ENCODE data around the gene EXT2. TPM values are rescaled to one million over a fixed set of nuclear protein-coding genes. Genes with fewer than 3 reads are reported as not detected.
A peak's percentile ranks its signal among the peaks of the same experiment; 100 is the strongest.

EXT2 gene
- polyA plus RNA-seq, 5 donors, result 72.8 to 79.9 (median 75.4) TPM

DNA sequence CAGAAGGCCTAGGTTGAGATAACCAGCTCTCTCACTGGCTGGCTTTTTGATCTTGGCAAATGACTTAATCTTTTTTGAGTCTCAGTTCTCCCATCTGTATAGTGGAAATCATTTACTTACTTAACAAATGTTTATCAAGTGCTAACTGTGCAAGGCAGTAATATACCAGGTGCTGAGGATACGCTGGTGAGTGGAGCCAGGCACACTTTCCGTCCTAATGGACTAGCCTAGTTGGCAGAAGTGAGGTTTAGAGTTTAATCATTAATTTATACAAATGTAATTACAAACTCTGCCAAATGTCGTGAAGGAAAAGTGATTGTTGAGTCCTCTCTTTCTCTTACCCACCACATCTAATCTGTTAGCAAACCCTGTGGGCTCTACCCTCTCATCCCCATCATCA is 33.3 kb downstream of the EXT2 start:
- DNase-seq, result no peak

DNA sequence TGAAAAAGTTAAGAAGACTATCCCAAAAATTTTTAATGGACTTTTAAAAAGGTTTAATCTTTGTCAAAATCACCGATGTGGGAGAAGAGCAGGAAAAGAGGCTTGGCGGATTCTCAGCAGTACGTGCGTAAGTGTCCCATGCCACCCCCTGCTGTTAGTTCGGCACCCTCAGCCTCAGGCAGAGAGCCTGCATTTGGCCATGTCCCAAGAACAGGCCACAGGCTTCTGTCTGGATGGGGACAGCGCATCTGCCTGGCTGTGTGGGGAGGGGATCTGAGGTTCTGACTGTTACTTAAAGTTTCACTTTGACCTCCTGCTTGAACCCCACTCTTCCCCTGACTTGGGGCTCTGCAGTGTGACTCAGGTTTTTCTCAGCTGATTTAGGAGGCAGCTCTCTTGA is 35.3 kb downstream of the EXT2 start:
- no peak for DNase-seq

DNA sequence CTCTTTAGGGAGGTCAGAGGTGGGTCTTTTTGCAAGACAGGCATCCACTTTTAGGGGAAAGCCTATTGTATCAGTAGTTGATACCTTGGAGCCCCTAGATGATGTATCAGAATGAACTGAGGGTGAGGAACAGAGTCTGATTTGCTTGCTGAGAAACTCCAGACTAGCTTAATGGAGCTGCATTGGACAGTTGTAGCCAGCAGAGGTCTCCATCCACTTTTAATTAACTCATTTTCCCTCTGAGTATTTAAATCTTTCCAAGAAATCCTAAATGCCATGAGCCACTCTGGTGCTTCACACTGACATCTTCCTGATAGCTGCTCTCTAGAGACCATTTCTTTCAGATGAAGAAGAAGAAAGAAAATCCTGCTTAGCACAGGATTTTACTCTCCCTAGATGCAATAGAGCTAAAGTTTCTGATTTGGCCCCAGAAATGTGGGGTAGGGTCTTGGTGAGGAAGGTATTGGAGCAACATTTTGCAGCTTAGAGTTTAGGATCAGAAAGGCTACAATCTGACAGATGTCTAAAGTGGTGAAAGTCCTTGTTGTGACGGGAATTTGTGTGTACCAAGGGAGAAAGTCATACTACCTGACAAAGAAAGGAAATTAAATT is 38.0 kb downstream of the EXT2 start:
- DNase-seq, result peak; percentile 15 to 35

DNA sequence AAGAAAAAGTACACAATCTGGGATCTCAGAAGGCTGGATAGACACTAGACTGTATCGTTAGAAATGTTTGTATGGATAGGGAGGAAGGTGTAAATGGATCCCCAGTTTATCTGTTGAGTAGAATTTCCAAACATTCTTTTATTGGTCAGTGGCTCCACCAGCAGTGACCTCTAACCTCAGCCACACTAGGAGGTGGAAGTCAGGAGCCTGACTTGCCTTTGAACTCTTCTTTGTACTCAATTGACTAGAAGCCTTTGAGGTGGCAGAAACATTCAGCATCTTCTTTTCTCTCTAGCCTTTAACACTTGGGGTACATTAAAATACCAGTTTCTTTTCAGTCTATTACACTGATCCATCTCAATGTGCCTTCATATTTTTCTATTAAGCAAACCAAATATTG is 39.1 kb downstream of the EXT2 start:
- DNase-seq, result no peak

DNA sequence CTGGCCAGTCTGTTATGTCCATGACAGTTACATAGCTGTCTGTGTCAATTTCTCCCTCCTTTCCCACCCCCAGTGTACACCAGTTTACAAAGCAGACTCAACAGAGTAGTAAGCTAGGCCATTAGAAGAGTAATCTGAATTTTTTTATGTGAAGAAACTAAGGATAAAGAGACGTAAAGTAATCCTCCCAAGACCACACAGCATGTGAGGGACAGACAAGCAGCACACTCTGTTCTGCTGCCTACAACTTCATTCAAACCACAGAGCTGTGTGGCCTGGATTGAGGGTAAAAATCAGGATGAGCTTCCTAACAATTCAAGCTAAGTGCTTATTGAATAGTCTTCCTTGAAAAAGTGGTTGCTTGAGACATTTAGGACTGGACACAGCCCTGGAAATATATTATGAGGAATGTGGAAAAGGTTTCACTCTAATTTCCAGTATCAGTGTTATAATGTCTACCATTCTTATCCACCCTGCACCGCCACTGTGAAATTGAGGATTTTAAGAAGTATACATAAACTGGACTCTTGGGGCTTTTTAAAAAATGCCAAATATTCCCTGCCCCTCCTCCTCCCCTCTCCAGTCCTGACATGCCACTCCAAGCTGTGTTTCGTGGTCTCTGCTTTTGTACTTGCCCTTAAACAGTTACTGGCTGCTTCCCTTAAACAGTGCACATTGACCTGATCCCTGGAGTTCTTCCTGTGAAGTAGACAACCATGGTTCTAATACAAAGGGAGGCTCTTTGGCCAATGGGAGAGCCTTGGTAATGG is 40.9 kb downstream of the EXT2 start:
- DNase-seq, result no peak

DNA sequence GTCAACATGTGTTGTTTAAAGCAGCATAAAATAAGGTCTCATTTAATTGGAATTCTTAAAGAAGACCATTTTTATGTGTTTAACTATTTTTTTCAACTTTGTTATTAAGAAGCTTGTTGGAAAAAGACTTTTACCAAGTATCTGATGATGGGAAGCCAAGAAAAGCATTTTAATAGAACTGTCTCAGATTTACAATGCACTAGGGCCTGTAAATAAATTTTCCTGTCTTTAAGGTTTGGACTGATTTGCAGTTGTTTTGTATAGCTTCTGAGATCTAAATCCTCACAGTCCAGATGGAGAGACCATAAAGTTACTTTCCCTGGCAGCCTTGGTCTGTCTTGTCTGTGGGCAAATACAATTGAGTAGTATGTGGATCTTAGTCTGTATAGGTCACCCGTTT is 41.6 kb downstream of the EXT2 start:
- DNase-seq, result no peak

DNA sequence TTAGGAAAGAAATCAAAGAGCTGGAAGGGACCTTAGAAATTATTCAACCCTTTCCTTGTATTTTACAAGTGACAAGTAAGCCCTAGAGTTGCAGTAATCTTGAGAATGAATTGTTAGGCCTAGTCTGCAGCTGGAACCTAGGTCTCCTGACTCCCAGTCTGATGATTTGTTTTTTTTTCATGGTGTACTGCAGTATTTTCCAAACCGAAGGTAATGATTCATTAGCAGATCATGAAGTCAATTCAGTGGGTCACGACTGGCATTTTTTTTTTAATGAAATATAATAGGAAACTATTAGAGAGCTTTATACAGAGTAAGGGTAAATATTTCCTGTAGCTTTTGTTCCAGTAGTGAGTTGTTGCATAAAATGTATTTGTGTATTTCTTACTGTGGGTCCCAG is 42.8 kb downstream of the EXT2 start:
- no peak for DNase-seq

DNA sequence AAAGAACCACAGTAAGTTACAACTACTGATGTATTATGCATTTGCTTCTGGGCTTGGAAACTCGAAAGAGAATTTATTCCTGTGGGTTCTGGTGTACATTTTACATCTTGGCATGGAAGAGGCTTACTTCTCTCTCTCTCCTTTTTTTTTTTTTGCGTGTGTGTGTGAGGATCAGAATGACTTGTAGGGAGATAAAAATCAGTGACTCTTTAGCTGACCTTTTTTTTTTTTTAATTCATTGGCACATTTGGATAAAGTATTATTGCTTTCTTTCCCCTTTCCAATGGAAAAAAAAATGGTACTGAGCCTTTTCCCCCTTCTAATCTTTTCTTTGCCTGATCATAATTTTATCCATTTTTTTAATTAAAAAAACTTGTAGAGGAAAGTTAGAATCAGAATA is 43.5 kb downstream of the EXT2 start:
- no peak for DNase-seq

DNA sequence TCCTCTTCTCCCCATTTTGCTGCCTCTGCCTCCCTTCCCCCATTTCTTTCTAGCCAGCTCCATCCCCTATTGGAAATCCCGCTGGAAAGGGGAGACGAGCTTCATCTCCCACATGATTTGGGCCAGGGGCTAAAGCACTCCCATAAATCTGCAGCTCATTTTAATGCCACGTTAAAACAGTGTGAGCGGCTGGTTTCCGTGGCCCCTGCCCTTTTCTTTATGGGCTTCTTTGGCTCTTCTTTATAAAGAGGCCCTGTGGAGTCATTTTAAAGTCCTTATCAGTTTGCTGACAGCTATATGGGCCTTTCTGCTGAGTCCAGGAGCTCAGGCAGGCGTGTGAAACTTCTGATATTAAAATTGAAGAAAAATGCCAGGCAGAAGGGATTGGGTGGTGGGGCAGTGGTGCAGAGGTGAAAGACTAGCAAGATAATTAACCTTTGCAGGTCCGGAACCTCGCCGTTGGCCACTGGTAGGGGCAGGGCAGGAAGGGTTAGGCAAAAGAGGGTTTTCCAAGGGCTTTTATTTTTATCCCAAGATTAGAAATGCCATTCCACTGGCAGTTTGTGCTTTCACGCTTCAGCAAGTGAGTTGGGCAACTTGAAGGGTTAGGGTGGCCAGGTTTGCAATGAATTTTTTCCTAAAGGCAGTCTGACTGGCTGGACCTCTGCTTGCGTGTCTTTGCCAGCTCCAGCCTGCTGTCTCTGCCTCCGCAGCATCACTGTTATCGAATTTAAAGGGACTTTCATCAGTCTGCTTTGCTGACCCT is 44.3 kb downstream of the EXT2 start:
- no peak for DNase-seq

DNA sequence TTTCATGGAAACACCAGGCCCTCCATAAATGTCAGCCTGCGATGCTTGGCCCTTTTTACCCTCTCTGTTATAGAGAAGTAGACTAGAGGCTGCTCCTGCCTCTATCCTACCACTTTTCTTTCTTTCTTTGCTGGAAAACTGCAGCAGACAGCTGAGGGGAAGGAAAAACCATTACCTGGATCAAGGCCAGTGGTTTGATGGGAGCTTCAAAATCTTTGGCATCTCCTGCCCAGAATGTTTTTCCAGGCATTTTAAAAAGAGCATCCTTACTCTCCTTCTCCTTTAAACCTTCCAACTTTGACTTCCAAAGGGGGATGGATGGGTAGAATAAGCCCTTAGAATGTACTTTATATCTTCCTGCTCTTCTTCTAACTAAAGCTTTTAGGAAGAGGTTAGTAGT is 44.9 kb downstream of the EXT2 start:
- no peak for DNase-seq

DNA sequence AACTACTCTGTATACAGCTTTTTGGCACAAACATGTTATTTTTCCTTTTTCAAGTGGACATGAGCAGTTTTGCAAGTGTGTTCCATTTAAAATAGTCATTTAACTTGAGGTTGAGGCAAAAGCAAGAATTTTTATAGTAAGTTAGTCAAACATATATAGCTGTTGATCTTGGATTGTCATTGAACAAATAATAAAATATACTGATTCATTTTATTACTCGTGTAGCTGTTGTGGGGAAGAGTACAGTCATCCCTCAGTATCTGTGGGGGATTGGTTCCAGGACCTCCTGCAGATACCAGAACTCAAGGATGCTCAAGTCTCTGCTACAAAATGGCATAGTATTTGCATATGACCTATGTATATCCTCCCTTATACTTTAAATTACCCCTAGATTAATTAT is 45.3 kb downstream of the EXT2 start:
- DNase-seq, result no peak

DNA sequence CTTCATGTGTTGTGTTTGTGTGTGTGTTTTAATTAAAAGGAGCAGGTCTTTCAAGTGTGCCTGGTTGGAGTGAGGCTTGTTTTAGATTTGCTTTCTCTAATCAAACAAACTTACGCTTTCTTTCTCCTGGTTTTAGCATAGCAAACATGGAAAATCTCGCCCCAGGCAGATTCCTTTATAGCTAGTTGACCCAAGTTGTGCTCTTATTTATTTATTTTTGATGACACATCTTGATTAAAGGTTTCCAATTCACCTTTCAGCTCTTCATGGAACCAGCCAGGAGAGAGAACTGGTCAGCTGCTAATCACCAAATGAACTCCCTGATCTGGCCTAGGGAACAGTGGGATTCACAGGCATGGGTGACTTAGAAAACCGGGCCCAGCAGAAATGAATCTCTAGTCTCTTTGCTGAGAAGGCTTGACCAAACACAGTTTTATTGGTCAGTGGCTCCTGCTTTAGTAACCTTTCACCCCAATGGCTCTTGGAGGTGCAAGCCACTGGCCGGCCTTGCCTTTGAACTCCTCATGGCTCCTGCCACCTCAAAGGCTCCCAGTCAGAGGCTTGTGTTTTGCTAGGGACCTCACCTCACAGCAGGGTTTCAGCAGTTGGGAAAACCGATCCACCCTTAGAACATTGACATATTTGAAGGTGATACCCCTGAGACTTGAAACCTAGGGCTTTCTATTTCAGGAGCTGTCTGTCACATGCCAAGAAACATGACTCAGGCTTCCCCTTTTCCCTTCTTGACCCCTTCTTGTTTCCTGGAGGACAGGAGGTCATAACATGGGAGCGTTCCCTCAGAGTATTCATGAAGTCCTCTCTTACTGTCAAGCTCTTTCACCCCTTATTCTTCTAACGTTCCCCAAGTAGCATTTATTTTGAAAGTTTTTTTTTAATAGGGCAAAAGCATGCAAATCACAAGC is 48.8 kb downstream of the EXT2 start:
- no peak for DNase-seq

DNA sequence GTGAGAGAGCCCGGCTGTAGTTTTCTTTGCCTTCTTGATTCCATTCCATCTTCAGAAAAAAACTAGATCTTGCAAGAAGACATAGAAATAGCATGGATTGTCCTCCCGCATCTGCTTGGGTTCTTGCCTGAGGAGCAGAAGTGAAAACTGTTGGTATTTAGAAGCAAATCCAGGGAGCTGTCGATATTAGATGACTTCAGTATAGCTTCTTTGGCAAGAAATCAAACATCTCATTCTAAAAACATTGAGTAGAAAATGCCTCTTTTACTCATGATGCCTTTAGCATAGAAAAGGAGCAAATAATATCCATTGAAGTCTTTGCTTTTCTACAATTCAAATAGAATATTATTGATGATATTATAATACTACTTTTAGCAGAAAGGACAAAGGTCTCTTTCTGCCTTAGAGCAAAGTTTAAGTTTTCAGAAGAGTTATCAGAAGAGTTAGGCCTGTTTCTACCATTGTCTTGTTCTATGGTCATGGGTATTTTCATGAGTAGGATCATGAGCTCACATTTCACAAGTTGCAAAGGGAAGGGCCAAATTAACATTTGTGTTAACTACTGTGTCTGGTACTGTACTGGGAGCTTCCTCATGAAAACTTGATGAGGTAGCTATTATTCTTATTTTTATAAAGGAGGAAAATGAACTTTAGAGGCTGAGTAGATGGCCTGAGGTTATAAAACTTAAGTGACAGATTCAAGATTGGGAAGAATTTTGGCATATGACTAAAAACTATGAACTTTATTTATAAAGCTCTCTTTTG is 49.7 kb downstream of the EXT2 start:
- no peak for DNase-seq

DNA sequence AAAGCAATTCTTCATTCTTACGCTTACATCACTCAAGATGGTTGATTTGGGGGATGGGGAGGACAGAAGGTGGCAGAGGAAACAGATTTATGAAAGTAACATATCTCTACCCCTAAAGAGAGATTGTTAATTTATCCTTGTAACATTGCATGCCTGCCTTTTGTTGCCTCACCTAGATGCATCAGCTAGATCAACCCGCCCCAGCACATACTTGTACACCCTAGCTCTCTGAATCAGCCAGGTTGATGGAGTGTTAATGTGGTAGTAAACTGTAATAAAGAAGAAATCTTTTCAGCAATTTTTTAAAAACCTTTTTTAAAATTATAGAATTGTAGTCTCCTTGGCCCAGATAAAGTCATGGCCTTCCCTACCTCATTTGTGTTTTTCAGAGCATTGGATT is 51.5 kb downstream of the EXT2 start:
- DNase-seq, result no peak

DNA sequence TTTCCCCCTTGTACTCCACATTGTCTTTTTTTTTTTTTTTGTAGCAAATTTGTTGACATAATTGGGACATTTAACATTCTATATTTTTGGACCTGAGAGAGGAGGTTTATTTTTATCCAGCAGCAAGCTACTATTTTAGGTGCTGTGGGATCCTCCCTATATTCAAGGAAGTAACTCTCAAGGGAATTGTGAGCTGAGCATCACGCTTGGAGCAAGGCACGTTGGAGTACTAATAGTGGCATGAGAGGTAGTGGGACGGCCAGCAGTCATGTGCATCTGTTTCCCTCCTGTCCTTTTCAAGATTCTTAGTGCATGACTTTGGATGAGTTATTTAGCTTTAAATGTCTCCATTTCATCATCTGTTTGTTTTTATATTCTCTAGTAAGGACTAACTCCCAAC is 52.3 kb downstream of the EXT2 start:
- DNase-seq, result no peak

DNA sequence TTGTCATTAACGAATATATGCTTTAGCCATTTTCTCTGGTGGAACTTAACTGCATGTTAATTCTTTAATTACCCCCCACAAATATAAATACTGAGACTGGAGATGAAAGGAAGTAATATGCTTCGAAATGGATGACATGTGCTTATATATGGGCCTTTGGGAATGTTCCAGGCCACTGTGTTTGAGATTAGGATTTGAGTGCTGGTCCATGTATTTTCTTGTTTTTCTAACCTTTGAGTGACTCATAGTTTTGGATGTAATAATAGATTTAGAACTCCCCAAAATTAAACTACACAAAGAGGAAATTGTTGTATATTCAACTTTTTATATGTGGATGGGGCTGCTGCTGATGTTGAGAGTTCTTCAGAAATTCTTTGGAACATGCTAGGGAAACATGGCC is 54.2 kb downstream of the EXT2 start:
- no peak for DNase-seq

DNA sequence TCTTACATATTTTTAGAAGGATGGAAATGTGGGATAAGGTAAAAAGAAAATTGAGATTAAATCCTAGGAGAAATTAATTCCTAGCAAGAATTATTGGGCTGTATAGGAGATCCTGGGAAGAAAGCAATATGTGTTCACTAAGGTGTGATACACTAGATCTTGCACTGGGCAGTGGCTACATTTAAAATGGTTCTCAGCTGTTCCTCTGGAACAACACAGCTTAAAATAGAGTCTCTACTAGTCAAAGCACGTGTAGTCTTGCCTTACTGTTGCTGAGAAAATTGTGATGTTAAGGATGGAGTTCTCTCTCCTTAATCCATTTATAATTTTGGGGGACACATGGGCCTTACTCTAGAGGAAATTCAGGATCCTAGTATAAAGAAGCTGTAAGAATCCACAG is 54.9 kb downstream of the EXT2 start:
- no peak for DNase-seq

DNA sequence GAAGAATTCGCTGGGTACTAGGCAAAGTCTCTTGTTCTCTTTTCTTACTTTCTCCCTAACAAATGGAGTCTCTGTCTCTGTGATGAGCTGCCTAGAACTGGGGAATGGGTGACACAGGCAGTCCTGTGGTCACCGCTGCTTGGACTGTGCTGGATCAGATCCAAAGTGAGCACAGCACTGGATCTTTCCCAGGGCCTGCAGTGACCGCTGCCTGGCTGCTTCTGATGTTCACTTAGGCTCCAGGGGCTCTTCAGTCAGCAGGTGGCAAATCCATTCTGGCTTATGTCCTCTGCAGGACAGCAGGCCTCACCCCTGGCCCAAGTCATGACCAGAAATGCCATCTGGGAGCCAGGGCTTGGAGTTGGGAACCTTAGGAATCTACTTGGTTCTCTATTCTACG is 61.5 kb downstream of the EXT2 start:
- DNase-seq, result no peak

DNA sequence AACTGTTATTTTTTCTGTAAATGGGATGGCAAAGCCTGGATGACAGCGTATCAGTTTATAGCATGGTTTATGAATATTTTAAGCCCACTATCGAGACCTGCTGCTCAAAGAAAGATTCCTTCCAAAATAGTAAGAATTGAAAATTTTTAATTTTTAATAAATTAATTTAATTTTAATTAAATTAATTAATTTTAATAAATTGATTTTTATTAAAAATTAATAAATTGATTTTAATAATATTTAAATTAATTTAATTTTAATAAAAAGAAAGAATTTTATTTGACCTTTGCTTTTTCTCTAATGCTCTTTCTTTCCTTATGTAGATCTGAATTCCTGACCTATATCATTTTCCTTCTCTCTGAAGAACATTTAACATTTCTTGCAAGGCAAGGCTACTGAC is 62.9 kb downstream of the EXT2 start:
- DNase-seq, result no peak

DNA sequence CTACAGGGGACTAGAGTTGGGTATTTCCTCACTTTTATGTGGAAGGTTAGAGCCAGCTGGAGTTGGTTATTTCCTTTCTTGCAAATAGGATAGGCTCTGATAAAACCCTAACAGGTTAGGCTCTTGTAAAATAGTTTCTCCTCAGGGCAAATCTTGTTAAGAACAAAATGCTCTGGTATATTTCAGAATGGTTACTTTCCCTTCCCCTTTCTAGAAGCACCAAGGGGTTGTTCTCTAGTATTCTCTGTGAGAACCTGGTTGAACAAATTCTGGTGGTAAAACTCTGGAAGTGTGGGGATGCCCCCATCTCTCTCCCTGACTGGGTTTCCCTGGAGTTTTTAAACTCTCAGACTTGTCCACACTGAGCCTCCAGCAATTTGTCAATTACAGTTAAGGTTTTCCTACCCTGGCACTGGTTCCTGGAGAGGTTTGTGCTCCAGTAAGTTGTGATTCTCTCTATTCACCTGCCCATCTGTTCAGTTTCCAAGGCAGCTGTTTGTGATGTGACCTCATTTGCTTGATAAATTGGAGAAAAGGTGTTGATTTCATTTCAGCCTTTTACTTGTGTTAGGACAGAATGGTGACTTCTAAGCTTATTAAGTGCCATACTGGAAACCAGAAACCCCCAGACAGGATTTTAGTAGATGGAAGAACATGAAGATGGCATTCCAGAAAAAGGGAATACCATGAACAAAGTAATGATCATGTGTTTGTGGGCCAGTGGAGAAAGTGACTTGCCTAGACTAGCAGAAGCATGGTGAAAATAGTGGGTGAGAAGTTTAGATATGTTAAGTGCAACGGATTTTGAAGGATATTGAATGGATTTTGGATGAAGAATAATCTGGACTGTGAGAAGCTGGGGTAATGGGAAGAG is 64.6 kb downstream of the EXT2 start:
- no peak for DNase-seq

All from right lung (tissue), 5 donors.